Ovary (tissue), 3 donors: Measurements from ENCODE around the gene DCBLD1.

ENCODE experiments used
- CTCF ChIP-seq, 3 donors: fragments of 450-650 bp in 2 of 3; fragments of 200-600 bp in 1 of 3; IDR thresholded peaks; one replicate each; pipeline versions ENCODE4 v1.5.1 to v1.8.0; 2016 to 2022; ENCODE audit warnings: antibody characterized with exemption in 3 of 3, mild to moderate bottlenecking in 1 of 3
- POLR2A ChIP-seq: fragments of 450-650 bp; IDR thresholded peaks from one replicate; pipeline ENCODE4 v1.6.1; 2017; ENCODE audit warnings: antibody characterized with exemption, mild to moderate bottlenecking, moderate library complexity
- donor health status: DM: no; HTN: no; CAD: no.

GRCh38 chr6:117509021-117509420 lies 26.5 kb downstream of the DCBLD1 start:
- TF ChIP-seq POLR2A (no peak), CTCF (IDR thresholded peaks at IDR 0.05) (no peak)
